Occipital lobe (tissue), 2 donors: ENCODE data around the gene AGBL4. TPM values are rescaled to one million over a fixed set of nuclear protein-coding genes. Genes with fewer than 3 reads are reported as not detected.
"Not testable (repeated sequence)": the region's sequence is repeated elsewhere in the genome, so short reads cannot be mapped to it uniquely, and the experiment has no call there.

Source experiments
- DNase-seq: peaks from one replicate; lab custom pipeline; 2025; lab: John Stamatoyannopoulos, UW
- total RNA-seq: library from RNA; depleted of rRNA; stranded (reverse); fragments of >200 nt; gene quantifications from one replicate; pipeline ENCODE4 v1.2.3, GENCODE V29; 2014

AGBL4 gene
- total RNA-seq, 1 donor from 2014 or later = 3.4 TPM

DNA sequence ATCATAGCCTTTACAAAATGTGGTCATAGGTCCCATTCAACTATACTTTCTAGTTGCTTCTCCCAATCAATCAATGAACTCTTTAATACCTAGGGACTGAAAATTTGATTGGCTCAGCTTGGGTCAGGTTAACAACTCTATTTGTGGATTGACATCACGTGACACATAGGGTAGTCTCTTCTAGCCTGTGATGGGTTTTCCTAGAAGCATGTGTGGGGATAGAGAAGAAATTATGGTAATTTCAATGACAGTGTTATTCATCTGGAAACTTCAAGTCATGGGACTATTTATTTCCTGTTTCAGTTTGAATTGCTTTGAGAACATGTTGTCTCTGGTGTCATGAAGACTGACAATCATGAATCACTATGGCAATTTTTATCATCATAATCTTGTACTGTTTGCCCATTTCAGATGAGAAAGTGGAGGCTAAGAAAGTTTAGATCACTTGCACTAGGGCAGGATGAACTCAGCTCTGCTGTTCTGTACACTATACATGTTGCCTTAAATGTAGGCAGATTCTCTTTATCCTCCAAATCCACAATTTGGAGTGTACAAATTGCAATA lies 717.2 kb downstream of the AGBL4 start:
- DNase-seq = no peak

DNA sequence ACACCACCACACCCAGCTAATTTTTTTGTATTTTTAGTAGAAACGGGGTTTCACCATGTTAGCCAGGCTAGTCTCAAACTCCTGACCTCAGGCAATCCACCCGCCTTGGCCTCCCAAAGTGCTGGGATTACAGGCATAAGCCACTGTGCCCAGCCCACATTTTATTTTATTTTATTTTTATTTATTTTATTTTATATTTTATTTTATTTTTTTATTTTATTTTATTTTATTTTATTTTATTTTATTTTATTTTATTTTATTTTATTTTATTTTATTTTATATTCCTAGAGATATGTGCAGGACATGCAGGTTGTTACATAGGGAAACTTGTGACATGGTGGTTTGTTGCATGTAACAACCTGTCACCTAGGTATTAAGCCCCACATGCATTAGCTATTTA lies 721.4 kb downstream of the AGBL4 start:
- not testable (repeated sequence) for DNase-seq

- peak; percentile 37 for DNase-seq
Observed at GRCh38 chr1:49298304-49298703, 725.5 kb downstream of the AGBL4 start.

DNA sequence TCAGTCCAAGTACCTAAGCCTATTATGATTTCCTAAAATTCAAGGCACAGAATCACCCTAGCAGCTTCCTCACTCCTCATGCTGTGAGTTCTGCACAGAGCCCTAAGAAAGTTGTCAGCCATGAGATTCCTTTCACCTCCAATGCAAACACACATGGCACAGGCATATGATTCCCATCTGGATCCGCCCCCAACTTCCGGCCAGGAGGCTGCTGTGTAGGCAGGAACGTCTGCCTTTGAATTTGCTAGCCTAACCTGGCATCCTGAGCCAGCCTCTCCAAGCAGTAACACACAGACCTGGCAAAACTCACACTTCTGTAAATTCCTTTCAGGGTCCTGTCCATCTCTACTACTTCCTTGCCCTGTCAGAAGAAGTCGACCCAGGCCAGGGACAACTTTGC lies 726.0 kb downstream of the AGBL4 start:
- peak; percentile 55 for DNase-seq

DNA sequence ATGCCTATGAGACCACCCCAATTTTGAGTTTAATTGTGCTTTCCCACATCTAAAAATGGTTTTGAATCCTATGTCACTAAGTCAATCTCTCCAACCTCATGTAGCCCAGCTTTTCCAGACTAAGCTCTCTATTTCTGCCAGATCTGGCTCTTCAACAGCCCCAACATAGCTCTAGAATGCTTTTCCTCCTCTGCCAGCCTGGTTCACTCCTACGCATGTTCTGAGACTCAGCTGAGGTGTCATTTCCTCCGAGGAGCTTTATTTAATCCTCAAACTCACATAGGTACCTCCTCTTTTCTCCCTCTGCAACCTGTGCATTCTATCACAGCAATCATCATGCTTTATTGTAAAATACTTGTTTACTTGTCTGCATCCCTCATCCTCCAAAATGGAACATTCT lies 729.2 kb downstream of the AGBL4 start:
- DNase-seq = peak; percentile 36

GRCh38 chr1:49293016-49293415 lies 730.7 kb downstream of the AGBL4 start:
- peak; percentile 24 for DNase-seq

GRCh38 chr1:49257211-49258049 lies 766.3 kb downstream of the AGBL4 start:
- not testable (repeated sequence) for DNase-seq

DNA sequence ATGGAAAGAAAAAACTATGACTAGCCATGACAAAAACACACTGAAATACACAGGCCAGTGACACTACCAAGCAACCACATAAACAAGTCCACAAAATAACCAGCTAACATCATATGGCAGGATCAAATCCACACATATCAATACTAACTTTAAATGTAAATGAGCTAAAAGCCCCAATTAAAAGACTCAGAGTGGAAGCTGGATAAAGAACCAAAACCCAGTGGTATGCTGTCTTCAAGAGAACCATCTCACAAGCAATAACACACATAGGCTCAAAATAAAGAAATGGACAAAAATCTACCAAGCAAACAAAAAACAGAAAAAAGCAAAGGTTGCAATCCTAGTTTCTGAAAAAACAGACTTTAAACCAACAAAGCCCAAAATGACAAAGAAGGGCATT lies 770.8 kb downstream of the AGBL4 start:
- no peak for DNase-seq

DNA sequence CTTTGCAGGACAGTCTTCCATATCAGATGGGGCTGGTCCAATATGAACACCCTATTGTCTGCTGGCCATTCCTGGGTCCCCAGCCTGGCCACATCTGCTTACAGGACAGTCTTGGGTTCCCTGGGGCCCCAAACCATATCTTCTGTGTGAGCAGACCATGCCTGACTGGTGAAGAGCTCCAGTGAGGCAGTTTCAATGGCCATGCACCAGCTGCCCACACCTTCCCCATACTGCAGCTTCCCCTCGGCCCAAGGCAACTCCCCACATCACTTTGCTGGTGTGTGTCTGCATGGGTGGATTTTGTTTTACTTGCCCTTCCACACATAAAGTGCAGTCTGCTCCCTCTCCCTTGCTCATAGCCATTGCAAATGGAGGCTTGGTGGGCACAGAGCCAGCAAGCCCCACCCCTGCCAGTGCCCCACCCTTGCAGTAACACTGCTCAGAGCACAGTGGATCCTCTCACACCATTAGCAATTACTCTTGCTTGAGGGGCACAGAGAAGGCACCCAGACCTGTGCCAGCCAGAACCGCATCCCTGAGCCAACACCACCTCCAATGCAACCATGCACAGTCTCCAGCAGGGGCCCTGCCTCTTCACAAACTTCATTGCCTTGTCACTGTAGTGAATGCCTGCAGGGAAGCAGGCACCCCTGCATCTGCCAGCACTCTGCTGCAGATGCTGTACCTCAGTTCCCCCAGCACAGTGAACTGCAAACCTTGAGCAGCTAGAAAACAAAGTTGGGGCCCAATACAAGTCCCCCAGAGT lies 772.6 kb downstream of the AGBL4 start:
- no peak for DNase-seq

DNA sequence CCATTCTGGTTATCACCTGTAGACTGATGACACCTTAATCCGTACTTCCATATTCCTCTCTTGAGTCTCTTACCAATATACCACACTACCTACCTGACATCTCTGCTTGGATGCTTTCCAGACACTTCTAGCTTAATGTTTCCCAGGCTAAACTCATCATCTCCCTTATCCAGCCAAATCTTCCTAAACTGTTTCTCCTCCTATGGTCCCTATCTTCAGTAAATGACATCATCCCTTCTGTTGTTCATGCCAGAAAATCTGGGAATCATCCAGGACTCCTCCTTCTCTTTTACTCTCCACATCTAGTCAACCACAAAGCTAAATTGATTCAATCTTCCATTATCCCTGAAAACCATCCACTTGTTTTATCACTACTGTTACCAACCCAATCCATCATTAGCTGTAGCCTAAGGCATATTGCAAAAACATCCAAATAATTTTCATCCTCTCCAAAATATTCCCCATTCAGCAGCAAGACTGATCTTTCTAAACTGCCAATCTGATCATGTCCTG lies 783.0 kb downstream of the AGBL4 start:
- DNase-seq = no peak

- DNase-seq = no peak
Observed at GRCh38 chr1:49234988-49235387, 788.8 kb downstream of the AGBL4 start.

DNA sequence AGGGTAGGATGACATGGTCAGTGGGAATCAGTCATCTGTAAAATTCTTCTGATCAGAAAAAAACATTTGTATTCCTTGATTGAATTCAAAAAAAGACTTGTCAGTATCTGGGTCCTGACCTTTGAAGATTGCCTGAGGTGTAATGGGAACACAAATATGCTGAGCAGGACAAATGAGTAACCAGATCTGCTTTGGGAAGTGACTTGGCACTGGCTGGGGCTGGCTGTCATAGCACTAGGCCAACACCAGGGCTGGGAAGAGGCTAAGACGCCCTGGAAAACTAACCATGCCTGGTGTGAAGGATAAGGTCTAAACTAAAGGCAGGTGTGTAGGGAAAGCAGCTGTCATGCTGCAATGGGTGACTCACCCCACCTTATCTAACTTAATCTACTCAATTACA lies 794.2 kb downstream of the AGBL4 start:
- no peak for DNase-seq

DNA sequence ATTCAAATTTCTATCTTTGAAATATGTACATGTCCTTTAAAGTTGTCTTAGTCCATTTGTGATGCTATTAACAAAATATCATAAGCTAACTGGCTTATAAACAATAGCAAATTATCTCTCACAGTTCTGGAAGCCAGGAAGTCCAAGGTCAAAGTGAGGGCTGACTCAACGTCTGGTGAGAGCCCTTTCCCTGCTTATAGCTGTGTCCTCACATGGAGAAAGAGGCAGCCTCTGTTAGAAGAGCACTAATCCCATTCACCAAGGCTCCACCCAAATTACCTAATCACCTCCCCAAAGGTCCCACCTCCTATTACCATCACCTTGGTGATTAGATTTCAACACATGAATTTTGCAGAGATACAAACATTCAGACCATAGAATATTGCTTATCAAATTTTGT lies 797.0 kb downstream of the AGBL4 start:
- DNase-seq = no peak

DNA sequence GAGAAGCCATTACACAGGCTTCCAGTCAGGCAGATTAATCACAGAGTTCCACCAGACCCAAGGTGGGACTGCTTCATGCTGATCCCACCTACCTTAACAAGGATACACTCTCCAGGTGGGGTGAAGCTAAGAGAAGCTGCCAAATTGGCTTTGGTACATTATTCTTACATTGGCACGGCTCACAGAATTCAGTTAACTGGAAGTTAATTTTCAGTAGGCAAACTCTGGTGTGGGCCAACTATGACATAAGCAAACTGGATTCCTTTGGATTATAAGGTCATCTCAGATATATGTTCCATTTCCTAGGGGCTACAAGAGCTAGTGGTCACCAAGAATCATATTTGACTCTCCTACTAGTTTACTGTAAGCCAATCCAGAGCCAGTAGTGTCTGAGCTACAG lies 798.3 kb downstream of the AGBL4 start:
- DNase-seq = no peak

GRCh38 chr1:49213301-49213700 lies 810.5 kb downstream of the AGBL4 start:
- no peak for DNase-seq

GRCh38 chr1:49208712-49209111 lies 815.0 kb downstream of the AGBL4 start:
- no peak for DNase-seq

DNA sequence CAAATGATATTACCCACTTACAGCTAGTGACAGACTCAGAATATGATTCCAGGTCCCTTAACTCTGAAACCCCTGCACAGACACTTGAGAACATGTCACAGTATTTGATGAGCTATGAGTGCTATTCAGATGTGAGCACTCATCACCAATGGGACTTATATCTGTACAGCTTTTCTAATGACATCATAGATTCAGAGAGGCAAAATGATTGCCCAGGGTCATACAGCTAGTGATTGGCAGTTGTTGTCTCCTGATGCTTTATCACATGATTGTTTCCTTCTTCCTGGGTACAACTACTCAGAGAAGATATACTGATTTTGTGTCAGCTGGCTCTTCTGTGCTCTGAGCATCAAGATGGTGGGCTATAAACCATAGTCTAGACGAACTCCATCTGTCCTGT lies 819.0 kb downstream of the AGBL4 start:
- DNase-seq = no peak

- no peak for DNase-seq
Observed at GRCh38 chr1:49200738-49201137, 823.0 kb downstream of the AGBL4 start.

DNA sequence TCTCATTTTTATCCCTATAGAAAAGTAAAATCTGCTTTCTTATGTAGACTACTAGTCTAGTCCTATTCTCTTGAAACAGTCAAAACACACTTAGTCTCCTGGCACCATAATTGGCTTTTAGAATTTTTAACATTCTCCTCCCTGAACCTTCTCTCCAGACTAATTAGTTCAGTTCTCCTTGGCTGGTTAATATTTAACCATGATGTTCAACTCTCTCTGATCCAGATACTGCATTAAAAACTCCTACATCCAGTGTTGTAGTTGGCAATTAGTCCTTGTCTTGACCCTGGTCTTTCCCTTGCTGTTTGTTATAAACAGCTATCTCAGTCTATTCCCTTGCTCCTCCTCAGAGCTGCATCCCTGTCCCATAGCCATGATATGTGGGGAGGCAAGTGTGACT lies 824.2 kb downstream of the AGBL4 start:
- DNase-seq = no peak

DNA sequence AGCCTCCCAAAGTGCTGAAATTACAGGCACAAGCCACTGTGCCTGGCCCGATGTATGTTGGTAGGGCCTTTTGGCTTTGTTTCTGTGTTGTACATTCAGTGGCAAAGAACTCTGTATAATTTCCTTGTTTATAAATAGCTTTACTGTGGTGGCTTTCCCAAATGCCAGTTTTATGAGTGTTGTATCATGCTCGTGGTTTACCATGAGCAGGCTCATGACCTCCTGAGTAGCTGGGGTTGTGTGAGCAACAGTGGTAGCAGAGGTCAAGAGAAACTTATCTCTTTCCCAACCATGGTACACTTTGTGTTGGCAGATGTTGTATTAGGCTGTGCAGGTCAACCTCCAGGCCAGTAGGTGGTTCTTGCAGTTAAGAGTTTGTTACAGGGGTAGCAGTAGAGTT lies 826.7 kb downstream of the AGBL4 start:
- DNase-seq = no peak

- no peak for DNase-seq
Observed at GRCh38 chr1:49190138-49190537, 833.6 kb downstream of the AGBL4 start.

DNA sequence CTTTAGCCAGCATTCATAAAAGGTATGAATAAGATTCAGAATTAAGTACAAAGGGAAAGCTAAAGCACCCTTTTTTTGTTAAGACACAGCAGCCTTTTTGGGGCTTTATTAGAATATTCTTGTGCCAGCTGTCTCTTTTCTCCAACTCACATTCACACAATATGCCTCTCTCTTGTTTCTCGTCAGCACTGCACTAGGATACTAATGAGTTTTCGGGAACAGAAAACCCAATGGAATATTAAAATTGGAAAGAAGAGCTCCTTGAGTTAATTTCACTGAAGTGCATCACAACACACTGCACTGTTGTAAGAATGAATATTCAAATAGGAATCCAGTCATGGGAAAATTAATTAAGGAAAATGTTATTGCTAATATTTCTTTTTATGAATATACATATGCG lies 836.7 kb downstream of the AGBL4 start:
- DNase-seq = no peak
